ENCODE measurements around the gene PIGH. TPM values are rescaled to one million over a fixed set of nuclear protein-coding genes. Genes with fewer than 3 reads are reported as not detected.
A peak's percentile ranks its signal among the peaks of the same experiment; 100 is the strongest.
"Not testable (repeated sequence)": the region's sequence is repeated elsewhere in the genome, so short reads cannot be mapped to it uniquely, and the experiment has no call there.

PIGH gene
- total RNA-seq, 1 donor from 2014 or later = 14.0 TPM

DNA sequence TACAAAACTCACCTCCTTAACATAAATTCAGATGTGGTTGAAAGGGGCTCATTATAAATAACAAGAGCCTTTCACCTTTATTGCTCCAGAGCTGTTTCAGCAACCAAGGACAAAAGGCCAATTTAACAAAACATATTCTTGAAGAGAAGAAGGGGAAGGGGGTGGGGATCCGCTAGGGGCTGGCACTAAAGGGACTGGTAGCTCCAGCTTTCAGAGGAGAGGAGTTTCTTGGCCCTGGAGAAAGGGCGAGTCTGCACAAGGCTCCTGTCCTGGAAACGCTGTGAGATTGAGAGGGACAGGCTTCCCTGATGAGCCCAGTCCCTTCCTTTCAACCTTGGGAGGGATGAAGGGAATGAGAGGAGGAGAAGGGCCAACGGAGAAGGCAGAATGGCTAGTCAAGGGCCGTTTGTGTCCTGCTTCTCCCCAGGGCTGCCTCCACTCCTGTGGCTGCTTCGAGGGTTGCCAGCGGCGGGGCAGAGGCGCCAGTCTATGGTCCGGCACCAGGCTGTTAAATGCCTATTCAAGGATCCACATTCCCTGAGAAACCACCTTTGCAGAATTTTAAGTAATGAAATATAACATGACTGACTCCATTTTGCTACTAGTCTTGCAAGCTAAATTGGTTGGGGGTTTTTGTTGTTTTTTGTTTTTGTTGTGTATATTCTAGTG, 9.7 kb upstream of the PIGH start:
- DNase-seq (ENCODE audit: low read depth) = no peak

GRCh38 chr14:67607646-67608045, 7.6 kb upstream of the PIGH start:
- no peak for DNase-seq (ENCODE audit: low read depth)

DNA sequence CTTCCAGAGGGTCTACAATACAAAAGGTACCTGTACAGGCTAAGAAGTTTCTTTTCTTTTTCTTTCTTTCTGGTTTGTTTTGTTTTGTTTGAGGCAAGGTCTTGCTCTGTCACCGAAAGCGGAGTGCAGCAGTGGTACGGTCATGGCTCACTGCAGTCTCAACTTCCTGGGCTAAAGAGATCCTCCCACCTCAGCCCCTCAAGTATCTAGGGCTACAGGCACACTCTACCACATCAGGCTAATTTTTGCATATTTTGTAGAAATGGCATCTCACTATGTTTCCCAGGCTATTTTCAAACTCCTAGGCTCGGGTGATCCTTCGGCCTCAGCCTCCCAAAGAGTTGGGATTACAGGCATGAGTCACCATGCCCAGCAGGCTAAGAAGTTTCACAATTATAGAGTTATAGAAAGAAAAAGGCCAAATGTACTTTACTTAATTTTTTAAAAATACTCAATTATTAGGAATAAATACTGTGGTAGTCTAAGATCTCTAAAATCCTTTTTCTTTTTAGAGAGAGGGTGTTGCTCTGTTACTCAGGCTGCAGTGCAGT, 3.0 kb upstream of the PIGH start:
- peak; percentile 75 for DNase-seq (ENCODE audit: low read depth)

DNA sequence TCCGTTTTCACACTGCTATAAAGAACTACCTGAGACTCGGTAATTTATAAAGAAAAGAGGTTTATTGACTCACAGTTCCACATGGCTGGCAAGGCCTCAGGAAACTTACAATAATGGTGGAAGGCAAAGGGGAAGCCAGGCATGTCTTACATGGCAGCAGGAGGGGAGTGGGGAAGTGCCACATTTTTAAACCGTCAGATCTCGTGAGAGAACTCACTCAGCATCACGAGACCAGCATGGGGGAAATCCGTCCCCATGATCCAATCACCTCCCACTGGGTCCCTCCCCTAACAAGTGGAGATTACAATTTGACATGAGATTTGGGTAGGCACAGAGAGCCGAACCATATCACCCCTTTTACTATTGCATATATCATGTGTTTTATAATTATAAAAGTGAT, 2.0 kb upstream of the PIGH start:
- DNase-seq (ENCODE audit: low read depth) = no peak

DNA sequence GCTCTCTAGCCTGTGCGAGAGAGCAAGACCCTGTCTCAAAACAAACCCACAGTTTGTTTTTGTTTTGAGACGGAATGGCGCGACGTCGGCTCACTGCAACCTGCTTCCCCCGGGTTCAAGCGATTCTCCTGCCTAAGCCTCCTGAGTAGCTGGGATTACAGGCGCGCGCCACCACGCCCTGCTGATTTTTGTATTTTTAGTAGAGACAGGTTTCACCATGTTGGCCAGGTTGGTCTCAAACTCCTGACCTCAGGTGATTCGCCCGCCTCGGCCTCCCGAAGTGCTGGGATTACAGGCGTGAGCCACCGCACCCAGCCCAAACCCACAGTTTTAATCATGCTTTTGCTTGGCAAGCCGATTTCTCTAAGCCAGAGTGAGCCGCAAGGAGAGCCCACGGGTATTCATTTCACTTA, 500 bp upstream of the PIGH start:
- DNase-seq (ENCODE audit: low read depth) = not testable (repeated sequence)

DNA sequence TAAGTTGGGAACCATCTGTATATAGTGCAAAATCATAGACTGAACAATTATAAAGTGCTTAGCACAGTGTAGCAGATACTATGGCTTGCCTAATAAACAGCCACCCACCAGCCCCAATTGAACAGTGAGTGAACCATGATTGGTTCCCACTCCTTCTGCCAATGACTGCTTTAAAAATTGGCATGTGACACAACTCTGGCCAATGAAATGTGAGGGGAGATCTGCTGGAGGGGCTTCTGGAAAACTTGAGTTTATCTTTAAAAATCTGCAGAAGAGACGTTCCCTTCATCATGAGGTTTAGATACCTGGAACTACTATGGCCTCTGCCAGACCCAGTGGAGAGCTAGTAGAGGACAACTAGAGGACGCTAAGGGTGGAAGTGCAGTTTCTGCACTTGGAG, 4.7 kb downstream of the PIGH start:
- no peak for DNase-seq (ENCODE audit: low read depth)

GRCh38 chr14:67593650-67594049, 6.4 kb downstream of the PIGH start:
- peak; percentile 58 for DNase-seq (ENCODE audit: low read depth)

DNA sequence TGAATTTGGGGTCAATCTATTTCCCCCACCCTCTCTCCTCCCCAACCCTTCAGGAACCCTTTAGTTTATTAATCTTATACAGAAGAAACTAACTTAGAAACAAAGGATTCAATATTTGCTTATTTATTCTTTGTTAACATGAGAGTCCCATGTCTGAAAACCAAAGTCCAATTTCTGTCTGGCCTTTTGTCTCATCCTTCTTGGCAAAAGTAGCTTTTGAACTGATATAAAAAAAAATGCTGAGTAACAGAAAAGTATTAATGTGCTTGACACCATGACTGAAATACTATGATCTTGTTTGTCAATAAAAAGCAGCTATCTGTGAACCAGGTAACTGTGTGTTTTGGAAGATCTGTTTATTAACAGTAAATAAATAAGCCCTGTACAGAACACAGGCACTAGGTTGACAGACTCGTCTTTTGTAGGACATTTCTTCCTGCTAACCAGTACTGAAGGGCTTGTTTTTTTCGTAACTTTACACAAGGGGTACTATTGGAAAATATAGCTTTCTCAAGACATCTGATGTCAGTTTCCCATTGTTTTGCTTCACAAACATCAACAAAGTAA, 10.8 kb downstream of the PIGH start:
- no peak for DNase-seq (ENCODE audit: low read depth)

- no peak for DNase-seq (ENCODE audit: low read depth)
Measured at GRCh38 chr14:67586369-67586768, 13.7 kb downstream of the PIGH start.

DNA sequence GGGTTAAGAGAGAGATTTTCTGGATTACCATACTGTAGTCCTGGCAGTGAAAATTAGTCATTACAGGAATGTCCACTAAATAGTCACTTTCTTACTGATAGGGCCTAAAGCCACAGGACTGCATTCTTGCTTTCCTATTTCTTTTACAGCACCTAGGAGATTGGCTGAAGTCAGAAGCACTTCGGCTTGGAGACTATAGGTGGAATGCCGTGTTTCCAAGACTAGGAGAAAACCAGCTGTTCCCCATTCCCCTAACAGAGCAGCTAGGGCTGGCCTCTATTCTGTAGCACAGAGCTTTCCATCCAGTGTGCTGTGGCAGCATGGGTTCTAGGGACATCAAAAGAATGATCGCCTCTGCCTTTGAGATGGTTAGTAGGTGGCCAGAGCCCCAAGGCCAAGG, 15.1 kb downstream of the PIGH start:
- DNase-seq (ENCODE audit: low read depth) = no peak

DNA sequence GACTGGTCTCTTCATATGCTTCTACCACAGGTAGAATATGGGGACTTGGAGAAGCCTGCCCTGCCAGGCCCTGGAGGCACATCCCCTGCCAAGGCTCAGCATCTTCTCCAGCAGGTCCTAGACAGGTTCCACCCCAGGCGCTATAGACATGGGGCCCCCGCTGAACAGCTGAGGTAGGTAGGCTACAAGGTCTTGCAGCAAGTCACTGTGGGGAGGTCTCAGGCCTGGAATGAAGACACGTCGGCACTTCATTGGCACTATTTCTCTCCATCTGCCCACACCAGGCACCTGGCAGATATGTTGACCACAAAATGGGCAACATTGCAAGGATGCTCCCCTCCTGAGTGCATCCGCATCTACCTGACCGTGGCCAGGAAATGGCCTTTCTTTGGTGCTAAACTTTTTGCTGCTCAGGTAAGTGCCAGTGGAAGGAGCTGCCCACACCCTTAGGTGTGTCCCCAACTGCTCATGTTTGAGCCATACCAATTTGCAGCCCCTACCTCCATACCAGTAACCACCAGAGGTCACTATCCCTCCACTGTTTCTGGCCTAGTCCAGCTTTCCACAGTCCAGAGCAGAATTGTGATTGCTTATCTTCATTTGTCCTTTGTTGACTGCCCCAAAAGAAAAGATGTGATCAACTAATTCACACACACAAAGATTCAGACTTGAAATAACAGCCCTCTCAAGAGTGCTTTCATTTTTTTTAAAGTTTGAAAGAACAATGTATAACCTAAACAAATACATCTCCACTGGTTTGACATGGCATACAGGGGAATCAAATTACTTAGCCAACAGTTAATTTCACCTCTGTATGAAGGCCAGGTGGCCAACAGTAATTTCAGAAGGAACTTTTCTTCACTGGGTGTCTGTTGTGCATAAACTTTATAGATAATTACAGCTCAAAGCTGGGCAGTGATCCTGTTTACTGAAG, 16.1 kb downstream of the PIGH start:
- DNase-seq (ENCODE audit: low read depth) = peak; percentile 43

GRCh38 chr14:67582061-67582460, 18.0 kb downstream of the PIGH start:
- DNase-seq (ENCODE audit: low read depth) = no peak

DNA sequence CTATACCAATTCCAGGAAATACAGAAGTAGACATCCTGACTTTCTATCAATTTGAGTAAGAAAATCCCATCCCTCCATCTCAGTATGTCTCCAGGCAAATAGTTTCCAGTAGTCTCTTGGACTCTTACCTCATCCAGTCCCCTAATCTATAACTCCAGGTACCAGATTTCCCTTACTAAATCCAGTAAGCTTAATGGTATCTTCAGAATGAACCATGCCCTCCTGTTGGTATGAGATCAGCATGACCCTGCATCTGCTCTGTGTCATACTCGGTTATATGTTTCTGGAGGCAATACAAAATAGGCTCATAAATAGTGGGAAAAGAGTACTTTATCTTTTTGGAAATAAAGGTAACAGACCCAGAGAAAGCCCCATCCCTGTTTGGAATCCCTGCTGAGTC, 18.4 kb downstream of the PIGH start:
- DNase-seq (ENCODE audit: low read depth) = no peak

GRCh38 chr14:67580336-67581171, 19.5 kb downstream of the PIGH start:
- DNase-seq (ENCODE audit: low read depth) = no peak

DNA sequence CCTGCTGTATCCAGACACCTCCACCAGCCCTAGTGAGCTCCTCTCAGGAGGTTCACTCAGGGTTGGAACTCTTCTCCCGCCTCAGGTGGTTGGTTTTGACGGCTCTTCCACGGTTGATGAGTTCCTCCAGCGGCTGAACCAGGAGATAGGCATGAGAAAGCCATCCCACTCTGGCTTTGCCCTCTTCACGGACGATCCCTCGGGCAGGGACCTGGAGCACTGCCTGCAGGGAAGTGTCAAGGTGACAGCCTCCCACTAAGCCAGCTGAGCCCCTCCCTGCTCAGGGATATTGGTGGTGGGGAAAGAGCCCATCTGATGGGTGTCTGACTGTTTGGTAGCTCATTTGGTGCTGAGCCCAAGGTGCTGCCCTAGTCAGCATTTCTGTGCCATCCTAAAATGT, 20.4 kb downstream of the PIGH start:
- DNase-seq (ENCODE audit: low read depth) = no peak

GRCh38 chr14:67579040-67579439, 21.0 kb downstream of the PIGH start:
- no peak for DNase-seq (ENCODE audit: low read depth)

DNA sequence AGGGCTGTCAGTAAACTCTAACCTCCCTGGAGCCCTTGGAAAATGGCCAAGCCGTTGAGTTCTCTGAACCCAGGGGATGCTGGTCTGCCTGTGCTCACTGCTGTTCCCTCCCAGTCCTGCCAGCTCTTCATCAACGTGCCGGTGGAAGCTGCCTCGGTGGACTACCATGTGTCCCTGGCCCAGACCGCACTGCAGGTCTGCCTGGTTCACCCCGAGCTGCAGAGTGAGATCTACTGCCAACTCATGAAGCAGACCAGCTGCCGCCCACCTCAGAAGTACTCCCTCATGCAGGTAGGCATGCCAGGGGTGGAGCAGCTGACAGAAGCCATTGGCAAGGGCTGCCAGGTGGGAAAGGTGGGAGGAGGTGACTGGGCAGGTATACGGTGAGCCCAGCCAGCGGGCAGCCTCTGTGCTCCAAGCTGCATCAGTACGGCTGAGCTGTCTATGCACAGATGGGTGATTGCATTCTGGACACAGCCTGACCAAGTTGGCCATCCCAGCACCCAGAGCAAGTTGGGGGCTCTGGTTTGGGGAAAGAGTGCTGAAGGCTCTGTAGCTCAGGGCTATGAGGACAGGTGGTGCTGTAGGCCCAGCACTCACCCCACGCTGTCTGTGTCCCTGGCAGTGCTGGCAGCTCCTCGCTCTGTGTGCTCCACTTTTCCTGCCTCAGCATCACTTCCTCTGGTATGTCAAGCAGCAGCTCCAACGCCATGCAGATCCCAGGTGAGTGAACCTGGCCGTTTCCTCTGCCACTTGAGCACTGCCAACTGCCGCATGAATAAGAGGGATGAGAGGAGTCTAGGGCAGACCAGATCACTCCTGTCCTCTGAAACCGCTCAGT, 21.9 kb downstream of the PIGH start:
- no peak for DNase-seq (ENCODE audit: low read depth)

DNA sequence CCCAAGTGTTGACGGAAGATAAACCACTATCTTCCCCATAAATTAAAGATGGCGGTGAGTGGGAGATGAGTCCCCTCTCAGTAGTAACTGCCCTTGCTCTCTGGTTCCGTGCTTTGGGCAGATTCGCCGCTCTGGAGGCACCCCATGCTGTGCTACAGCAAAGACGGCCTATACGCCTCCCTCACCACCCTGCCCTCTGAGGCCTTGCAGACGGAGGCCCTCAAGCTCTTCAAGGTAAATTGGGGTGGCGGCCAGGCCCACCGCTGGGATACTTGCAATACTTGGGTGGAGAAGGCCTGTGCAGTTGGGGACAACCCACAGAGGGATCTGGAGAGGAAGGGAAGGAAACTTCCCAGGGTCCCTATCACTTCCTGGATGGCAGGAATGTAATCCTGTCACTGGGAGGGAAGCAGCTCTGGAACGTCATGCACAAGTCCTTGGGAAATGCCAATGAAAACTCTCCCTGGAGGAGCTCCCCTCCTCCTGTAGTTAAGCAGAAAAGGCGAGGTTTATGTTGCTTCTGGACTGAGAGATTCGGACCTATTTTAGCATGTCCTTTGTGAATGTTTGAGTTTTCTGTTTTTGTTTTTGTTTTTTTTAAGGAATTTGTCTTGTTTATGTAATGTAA, 22.8 kb downstream of the PIGH start:
- DNase-seq (ENCODE audit: low read depth) = no peak

- DNase-seq (ENCODE audit: low read depth) = no peak
Measured at GRCh38 chr14:67576216-67576955, 23.7 kb downstream of the PIGH start.

- DNase-seq (ENCODE audit: low read depth) = no peak
Measured at GRCh38 chr14:67575684-67576083, 24.4 kb downstream of the PIGH start.

Measured in renal cortical epithelial cell (primary cell).